Non-pigmented ciliary epithelial cell (primary cell): Measurements from ENCODE around the gene SMYD4.
"Not testable (repeated sequence)": the region's sequence is repeated elsewhere in the genome, so short reads cannot be mapped to it uniquely, and the experiment has no call there.

ENCODE experiments used
- DNase-seq: peaks from one replicate; pipeline ENCODE4 v3.0.0-alpha.2; 2010; ENCODE audit warnings: low read depth

SMYD4 gene

GRCh38 chr17:1829592-1830257 is at the start of gene SMYD4, which contains the start of gene RPA1:
Gene SMYD4, minus strand, starts transcription at chr17:1829902. Its CDS starts 1,908 bp downstream, at chr17:1827994.
Gene RPA1, plus strand, starts transcription at chr17:1830005. Its CDS starts 89 bp downstream, at chr17:1830094.
- DNase-seq, result peak; percentile 27

DNA sequence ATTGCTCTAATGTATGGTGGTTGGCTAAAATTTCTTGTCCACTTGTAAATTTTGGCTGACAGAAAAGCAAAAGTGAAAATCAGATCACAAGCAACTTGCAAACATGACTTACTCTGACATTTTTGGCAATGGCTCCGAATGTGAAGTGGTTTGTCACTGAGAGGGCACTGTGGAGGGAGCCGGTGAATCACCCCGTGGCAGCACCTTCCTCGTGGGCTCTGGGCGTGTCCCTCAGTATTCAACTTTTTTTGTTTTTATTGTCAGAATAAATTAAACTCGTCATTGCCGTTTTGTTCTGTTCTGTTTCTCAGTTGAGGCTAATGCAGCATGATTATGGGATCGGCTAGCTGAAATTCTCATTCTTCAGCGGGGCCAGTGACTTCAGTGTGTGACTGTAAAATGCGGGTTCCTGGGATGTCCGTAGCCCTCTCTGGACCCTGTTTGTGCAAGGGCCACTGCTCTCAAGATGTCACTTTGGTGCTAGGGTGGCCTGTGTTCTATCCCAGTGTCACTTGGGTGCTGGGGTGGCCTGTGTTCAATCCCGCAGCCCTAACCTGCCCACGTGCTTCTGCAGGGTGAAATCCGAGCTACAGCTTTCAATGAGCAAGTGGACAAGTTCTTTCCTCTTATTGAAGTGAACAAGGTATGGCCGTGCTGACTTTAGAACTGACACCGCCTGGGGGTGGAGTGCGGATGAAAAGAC is 48.9 kb upstream of the SMYD4 start:
- DNase-seq, result no peak

DNA sequence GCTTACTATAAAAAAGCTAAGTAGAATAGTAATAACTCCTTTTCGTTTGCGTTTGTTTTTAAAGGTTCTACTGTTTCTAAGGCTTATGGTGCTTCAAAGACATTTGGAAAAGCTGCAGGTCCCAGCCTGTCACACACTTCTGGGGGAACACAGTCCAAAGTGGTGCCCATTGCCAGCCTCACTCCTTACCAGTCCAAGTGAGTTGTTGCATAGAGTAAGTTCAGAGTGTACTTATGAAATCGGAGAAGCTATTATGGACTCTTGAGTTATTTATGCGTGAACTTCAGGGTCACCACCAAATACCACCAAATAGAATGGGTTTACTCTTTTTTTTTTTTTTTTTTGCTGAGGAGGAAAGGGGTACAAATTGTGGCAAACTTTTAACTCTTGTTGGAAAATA is 45.9 kb upstream of the SMYD4 start:
- DNase-seq, result no peak

- DNase-seq, result no peak
Observed at GRCh38 chr17:1873418-1873817, 43.7 kb upstream of the SMYD4 start.

DNA sequence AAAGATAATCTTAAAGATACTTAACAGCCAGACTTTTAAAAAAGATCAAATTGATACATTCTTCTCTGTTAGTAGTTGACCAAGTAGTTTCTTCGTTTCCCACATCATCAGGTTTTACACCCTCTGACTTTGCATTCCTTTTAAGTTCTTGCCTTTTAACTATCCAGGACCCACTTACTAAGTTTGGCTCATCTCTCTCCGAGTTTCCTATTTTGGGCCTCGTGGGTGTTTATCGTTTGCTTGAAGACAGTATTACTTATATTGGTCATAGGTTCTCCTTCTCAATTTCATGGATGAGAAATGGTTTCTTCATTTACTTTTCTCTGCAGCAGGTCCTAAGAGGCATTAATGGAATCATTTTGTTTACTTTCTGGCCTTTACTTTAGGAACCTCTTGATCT is 43.3 kb upstream of the SMYD4 start:
- no peak for DNase-seq

- no peak for DNase-seq
Observed at GRCh38 chr17:1872254-1872653, 42.6 kb upstream of the SMYD4 start.

GRCh38 chr17:1871756-1872155 is 42.1 kb upstream of the SMYD4 start:
- no peak for DNase-seq

DNA sequence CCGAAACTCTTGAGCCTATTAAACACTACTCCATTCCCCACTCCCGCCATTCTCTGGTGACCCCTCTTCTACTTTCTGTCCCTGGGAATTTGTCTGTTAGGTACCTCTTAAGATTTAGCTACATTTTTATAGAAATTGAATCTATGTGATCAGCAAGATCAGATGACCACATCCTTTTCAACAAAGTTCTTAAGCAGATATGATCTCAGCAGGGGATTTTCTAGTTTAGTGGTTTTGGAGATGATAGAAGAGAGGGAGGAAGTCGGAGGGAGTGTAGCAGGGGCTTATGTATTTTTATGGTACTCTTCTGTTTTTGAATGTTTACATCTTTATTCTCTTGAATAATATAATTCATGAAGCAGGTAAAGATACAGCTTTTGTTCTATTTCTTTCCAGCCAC is 40.9 kb upstream of the SMYD4 start:
- peak; percentile 6 for DNase-seq

DNA sequence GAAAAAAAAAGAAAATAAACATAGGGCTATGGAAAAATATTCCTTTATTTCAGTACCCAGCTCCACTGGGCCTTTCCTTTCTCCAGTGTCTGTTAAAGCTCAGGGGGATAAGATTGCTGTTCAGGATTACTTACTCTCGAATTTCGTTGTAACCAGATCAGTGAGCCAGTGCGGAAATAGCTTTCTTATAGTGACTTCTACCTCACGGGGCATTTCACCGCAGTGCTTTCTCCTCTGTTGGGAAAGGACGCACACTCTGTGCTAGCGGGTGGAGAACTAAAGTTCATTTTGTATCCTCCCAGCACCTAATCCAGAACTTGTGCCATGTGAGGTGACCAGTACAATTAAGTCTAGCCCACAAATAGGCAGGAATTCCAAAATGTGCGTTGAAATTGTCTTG is 38.4 kb upstream of the SMYD4 start:
- DNase-seq, result no peak

- no peak for DNase-seq
Observed at GRCh38 chr17:1867307-1867706, 37.6 kb upstream of the SMYD4 start.

DNA sequence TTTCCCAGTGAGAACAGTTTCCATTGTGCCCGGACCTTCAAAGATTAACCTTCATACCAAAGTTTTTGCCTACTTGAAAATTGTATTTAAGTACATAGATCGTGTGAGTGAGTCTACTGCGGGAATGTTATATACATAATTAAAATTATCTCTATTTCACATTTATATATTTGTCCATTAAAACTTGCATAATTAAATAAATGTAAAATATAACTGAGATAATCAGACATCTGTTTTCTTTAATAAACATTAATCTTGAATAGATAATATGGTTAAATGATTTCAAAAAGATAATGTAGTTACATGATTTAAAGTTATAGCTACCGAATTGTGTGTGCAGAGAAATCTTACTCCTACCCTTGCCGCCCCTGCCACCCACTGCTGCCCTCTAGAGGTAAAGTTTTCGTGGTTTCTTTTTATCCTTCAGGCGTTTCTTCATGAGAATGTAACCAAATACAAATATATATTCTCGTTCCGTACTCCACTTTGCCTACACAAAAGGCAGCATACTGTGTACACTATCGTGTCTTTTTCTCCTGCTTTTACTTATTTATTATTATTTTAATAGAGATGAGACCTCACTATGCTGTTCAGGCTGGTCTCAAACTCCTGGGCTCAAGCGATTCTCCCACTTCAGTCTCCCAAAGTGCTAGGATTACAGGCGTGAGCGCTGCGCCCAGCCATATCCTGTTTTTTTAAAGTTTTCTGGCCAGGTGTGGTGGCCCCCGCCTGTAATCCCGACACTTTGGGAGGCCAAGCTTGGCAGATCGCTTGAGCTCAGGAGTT is 35.7 kb upstream of the SMYD4 start:
- no peak for DNase-seq

DNA sequence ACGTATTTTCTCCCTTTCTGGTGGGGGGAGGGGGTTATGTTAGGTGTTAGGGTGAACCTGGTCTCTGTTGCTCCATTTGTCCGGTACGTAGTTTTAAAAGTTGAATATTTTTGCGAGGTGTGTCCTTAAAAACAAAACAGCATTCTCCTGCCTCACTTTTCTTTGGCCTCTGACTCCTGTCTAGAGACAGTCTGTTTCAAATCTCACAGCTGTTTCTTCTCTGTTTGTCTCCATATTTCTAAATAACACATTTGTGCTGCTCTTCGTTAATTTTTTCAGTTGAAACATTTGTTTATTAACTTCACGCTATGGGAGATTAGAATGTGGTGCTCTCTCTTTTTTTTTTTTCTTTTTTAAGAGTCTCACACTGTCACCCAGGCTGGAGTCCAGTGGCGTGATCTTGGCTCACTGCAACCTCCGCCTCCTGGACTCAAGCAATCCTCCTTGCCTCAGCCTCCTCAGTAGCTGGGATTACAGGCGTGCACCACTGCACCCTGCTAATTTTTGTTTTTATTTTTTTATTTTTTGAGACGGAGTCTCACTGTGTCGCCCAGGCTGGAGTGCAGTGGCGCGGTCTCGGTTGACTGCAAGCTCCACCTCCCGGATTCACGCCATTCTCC is 31.8 kb upstream of the SMYD4 start:
- DNase-seq, result no peak

DNA sequence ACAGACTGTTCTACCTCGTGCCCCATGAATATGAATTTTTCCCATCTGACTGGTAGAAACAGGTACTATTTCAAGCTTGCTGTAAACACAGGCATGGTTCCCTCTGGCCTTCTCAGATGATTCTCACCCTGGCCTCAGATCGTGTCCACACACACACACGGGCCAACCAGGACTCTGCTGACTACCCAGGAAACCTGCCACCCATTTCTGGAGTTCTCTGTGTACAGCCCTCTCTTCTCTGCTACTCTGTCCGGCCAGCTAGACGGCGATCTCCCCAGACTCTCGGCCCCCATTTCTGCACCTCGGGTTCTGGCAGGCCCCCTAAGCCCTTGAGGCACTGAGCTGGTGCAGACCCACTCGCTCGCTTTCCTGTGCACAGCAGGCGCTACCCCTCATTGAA is 31.3 kb upstream of the SMYD4 start:
- no peak for DNase-seq

DNA sequence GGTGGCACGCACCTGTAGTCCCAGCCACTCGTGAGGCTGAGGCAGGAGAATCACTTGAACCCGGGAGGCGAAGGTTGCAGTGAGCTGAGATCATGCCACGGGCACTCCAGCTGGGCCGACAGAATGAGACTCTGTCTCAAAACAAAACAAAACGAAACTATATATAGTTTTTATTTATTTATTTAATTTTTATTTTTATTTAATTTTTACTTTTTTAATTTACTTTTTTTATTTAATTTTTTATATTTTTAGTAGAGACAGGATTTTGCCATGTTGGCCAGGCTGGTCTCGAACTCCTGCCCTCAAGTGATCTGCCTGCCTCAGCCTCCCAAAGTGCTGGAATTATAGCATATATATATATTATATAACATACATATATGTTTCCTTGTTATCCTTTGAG is 26.8 kb upstream of the SMYD4 start:
- not testable (repeated sequence) for DNase-seq

GRCh38 chr17:1853698-1854097 is 24.0 kb upstream of the SMYD4 start:
- no peak for DNase-seq

DNA sequence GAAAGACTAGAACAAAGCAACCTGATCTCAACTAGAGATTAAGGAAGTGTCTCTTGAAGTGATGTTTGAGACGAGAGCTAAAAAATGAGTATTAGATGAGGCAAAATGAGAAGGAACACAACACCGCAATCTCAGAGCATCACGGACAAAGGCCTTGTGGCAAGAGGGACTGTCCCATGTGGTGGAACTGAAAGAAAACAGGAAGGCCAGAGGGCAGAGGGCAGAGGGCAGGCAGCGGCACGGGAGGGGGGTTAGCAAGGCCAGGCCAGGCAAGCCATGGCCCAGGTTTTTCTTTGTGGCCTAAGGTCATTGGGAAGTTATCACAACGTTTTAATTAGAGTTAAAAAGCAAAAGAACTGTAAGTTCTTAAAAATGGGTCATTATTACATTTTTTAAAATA is 22.6 kb upstream of the SMYD4 start:
- no peak for DNase-seq

GRCh38 chr17:1847191-1847590 is 17.5 kb upstream of the SMYD4 start:
- no peak for DNase-seq

GRCh38 chr17:1843947-1844346 is 14.2 kb upstream of the SMYD4 start:
- DNase-seq, result no peak

DNA sequence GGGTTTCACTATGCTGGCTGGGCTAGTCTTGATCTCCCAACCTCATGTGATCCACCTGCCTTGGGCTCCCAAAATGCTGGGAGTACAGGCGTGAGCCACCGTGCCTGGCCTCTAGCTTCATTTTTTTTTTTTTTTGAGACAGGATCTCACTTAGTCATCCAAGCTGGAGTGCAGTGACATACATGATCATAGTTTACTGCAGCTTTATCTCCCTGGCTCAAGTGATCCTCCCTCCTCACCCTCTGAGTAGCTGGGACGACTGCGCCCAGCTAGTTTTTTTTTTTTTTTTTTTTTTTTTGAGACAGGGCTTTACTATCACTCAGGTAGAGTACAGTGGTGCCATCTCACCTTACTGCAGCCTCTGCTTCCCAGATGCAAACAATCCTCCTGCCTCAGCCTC is 9.8 kb upstream of the SMYD4 start:
- no peak for DNase-seq

DNA sequence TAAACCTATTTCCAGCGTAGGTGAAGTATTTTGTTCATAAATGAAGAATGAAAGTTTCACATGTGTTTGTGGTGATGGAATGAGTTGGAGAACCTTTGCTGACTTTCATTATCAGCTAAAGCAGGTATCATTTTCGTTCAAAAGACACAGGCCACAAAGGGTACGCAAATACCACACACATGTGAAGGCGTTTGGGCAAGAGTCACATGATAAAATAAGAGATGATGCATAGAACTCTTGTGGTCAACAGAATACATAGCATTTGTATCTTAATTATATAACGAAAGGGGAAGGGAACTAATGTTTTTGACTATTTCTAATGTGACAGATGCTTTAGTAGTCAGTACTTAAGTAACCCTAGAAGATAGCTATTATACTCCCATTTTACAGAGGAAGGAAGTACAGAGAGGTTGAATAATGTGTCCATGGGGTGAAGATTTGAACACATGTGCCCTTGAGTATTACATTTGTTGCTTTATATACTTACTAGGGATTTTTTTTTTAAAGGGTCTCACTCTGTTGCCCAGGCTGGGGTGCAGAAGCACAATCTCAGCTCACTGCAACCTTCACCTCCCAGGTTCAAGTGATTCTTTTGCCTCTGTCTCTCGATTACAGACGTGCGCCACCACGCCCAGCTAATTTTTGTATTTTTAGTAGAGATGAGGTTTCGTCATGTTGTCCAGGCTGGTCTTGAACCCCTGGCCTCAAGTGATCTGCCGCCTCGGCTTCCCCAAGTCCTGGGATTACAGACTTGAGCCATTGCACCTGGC is 4.9 kb upstream of the SMYD4 start:
- no peak for DNase-seq

GRCh38 chr17:1830288-1830687 is 586 bp upstream of the SMYD4 start:
- no peak for DNase-seq

GRCh38 chr17:1829216-1829591 is 498 bp downstream of the SMYD4 start:
- DNase-seq, result no peak
